H9 (cell line): ENCODE measurements around the gene BIRC6. TPM values are rescaled to one million over a fixed set of nuclear protein-coding genes. Genes with fewer than 3 reads are reported as not detected.

ENCODE experiments used
- DNase-seq: peaks from one replicate; pipeline ENCODE4 v3.0.0-alpha.2; 2017
- H2AFZ ChIP-seq: one replicate; pipeline ENCODE4 v1.6.1; 2013; ENCODE audit warnings: mild to moderate bottlenecking, low read length, control low read depth, moderate library complexity
- H2AK5ac ChIP-seq: 2 replicates; pipeline ENCODE4 v1.6.1; 2013; ENCODE audit warnings: low read length, control low read depth, mixed read lengths; ENCODE audit not compliant: insufficient read length
- H2BK120ac ChIP-seq: one replicate; pipeline ENCODE4 v1.6.1; 2013; ENCODE audit warnings: low read depth, mild to moderate bottlenecking, low read length, control low read depth, inconsistent platforms; ENCODE audit not compliant: poor library complexity, severe bottlenecking
- H2BK12ac ChIP-seq: 2 replicates; pipeline ENCODE4 v1.6.1; 2013; ENCODE audit warnings: low read length, control low read depth, mixed read lengths, low read depth; ENCODE audit not compliant: insufficient read length
- H2BK15ac ChIP-seq: 2 replicates; pipeline ENCODE4 v1.6.1; 2013; ENCODE audit warnings: low read depth, low read length, control low read depth
- H2BK20ac ChIP-seq: one replicate; pipeline ENCODE4 v1.6.1; 2013; ENCODE audit warnings: low read depth, mild to moderate bottlenecking, low read length, control low read depth, inconsistent platforms; ENCODE audit not compliant: poor library complexity, severe bottlenecking
- H2BK5ac ChIP-seq: 2 replicates; pipeline ENCODE4 v1.6.1; 2013; ENCODE audit warnings: low read length, control low read depth, mixed read lengths; ENCODE audit not compliant: insufficient read length
- H3K14ac ChIP-seq: 2 replicates; pipeline ENCODE4 v1.6.1; 2013; ENCODE audit warnings: low read length, control low read depth; ENCODE audit not compliant: insufficient read depth
- H3K18ac ChIP-seq: 2 replicates; pipeline ENCODE4 v1.6.1; 2013; ENCODE audit warnings: low read depth, mild to moderate bottlenecking, mixed read lengths, low read length, control low read depth; ENCODE audit not compliant: insufficient read length
- H3K23ac ChIP-seq: 2 replicates; pipeline ENCODE4 v1.6.1; 2013; ENCODE audit warnings: low read length, control low read depth, mixed read lengths, low read depth; ENCODE audit not compliant: insufficient read length
- H3K23me2 ChIP-seq: 2 replicates; pipeline ENCODE4 v1.6.1; 2013; ENCODE audit warnings: low read depth, mild to moderate bottlenecking, mixed read lengths, low read length, control low read depth; ENCODE audit not compliant: insufficient read length, poor library complexity, severe bottlenecking
- H3K27ac ChIP-seq: 2 replicates; pipeline ENCODE4 v1.5.1; 2013; ENCODE audit warnings: low read length, control low read depth, mixed read lengths, low read depth; ENCODE audit not compliant: insufficient read length
- H3K27me3 ChIP-seq: 2 replicates; pipeline ENCODE4 v1.6.1; 2013; ENCODE audit warnings: low read length, control low read depth, inconsistent platforms; ENCODE audit not compliant: insufficient read depth
- H3K4ac ChIP-seq: 2 replicates; pipeline ENCODE4 v1.6.1; 2013; ENCODE audit warnings: low read depth, mild to moderate bottlenecking, control low read depth, inconsistent platforms, low read length, moderate library complexity
- H3K4me1 ChIP-seq: 2 replicates; pipeline ENCODE4 v1.6.1; 2013; ENCODE audit warnings: low read length, control low read depth, inconsistent platforms; ENCODE audit not compliant: insufficient read depth
- H3K4me2 ChIP-seq: 2 replicates; pipeline ENCODE4 v1.6.1; 2013; ENCODE audit warnings: low read length, control low read depth, mixed read lengths; ENCODE audit not compliant: insufficient read length, insufficient read depth
- H3K56ac ChIP-seq: 2 replicates; pipeline ENCODE4 v1.6.1; 2013; ENCODE audit warnings: low read depth, mild to moderate bottlenecking, mixed read lengths, low read length, control low read depth; ENCODE audit not compliant: insufficient read length
- H3K79me1 ChIP-seq: 2 replicates; pipeline ENCODE4 v1.6.1; 2013; ENCODE audit warnings: low read depth, mild to moderate bottlenecking, moderate library complexity, low read length, control low read depth, inconsistent platforms; ENCODE audit not compliant: insufficient read depth, poor library complexity, severe bottlenecking
- H3K79me2 ChIP-seq: 2 replicates; pipeline ENCODE4 v1.6.1; 2013; ENCODE audit warnings: low read length, control low read depth, inconsistent platforms; ENCODE audit not compliant: insufficient read depth
- H3K9ac ChIP-seq: 2 replicates; pipeline ENCODE4 v1.6.1; 2013; ENCODE audit warnings: low read length, control low read depth, mixed read lengths; ENCODE audit not compliant: insufficient read length; ENCODE audit errors: extremely low read depth
- H3K9me3 ChIP-seq: one replicate; pipeline ENCODE4 v1.6.1; 2013; ENCODE audit warnings: low read depth, low read length, inconsistent platforms; ENCODE audit not compliant: control insufficient read depth
- H3T11ph ChIP-seq: one replicate; pipeline ENCODE4 v1.6.1; 2013; ENCODE audit warnings: mild to moderate bottlenecking, low read length, control low read depth, inconsistent platforms
- H4K20me1 ChIP-seq: one replicate; pipeline ENCODE4 v1.6.1; 2013; ENCODE audit not compliant: control insufficient read depth, insufficient read length, insufficient read depth
- H4K5ac ChIP-seq: 2 replicates; pipeline ENCODE4 v1.6.1; 2013; ENCODE audit warnings: low read depth, mild to moderate bottlenecking, mixed read lengths, low read length, control low read depth; ENCODE audit not compliant: insufficient read length
- H4K8ac ChIP-seq: replicated peaks from 2 replicates; pipeline ENCODE4 v1.6.1; 2013; ENCODE audit warnings: low read length, control low read depth, mixed read lengths, low read depth; ENCODE audit not compliant: insufficient read length
- H4K91ac ChIP-seq: 2 replicates; pipeline ENCODE4 v1.6.1; 2013; ENCODE audit warnings: low read depth, mild to moderate bottlenecking, moderate library complexity, mixed read lengths, low read length, control low read depth; ENCODE audit not compliant: insufficient read length
- H3K27ac Mint-ChIP-seq, 3 experiments: 2 replicates in 2 of 3; 3 replicates in 1 of 3; pipeline ENCODE4 v1.8.0; 2020 to 2021; ENCODE audit warnings: mixed read lengths in 3 of 3, mild to moderate bottlenecking in 1 of 3, moderate library complexity in 1 of 3
- H3K27me3 Mint-ChIP-seq: 2 replicates; pipeline ENCODE4 v1.8.0; 2021; ENCODE audit warnings: low read depth, mild to moderate bottlenecking, moderate library complexity, mixed read lengths
- H3K36me3 Mint-ChIP-seq, 3 experiments: 2 replicates in 2 of 3; 3 replicates in 1 of 3; pipeline ENCODE4 v1.8.0; 2020 to 2021; ENCODE audit warnings: low read depth in 3 of 3, mixed read lengths in 3 of 3; ENCODE audit not compliant: insufficient read depth in 1 of 3
- H3K4me1 Mint-ChIP-seq, 2 experiments: 2 replicates each; pipeline ENCODE4 v1.8.0; 2020; ENCODE audit warnings: mixed read lengths in 2 of 2
- H3K4me3 Mint-ChIP-seq, 2 experiments: 2 replicates in 1 of 2; 3 replicates in 1 of 2; pipeline ENCODE4 v1.8.0; 2020 to 2021; ENCODE audit warnings: mild to moderate bottlenecking in 2 of 2, mixed read lengths in 2 of 2, moderate library complexity in 1 of 2
- H3K9me3 Mint-ChIP-seq, 2 experiments: 2 replicates in 1 of 2; 3 replicates in 1 of 2; pipeline ENCODE4 v1.8.0; 2020; ENCODE audit warnings: mild to moderate bottlenecking in 2 of 2, mixed read lengths in 2 of 2, moderate library complexity in 1 of 2
- WGBS: extraction: QIAGEN DNeasy Blood & Tissue Kit; methylation state at CpG from one replicate; pipeline ENCODE4 v1.1.7; 2013; ENCODE audit warnings: missing lambda C conversion rate, low lambda C conversion rate, mixed read lengths; ENCODE audit not compliant: insufficient read length; ENCODE audit errors: extremely low coverage; 5-methylcytosine and 5-hydroxymethylcytosine counted together
- total RNA-seq: library from RNA; stranded (reverse); gene quantifications from 2 replicates; pipeline ENCODE4 v1.2.1, GENCODE V29; 2021
- TF ChIP-seq, protein P1 (sequence below): fragments of 200-600 bp; sonication (generic); conservative IDR thresholded peaks from 3 replicates; pipeline ENCODE4 v1.8.0; 2021; ENCODE audit warnings: antibody characterized with exemption, mild to moderate bottlenecking

Gene BIRC6
- total RNA-seq, 1 experiment from 2014 or later = 78.8 TPM

- no peak overlapping the region for H4K91ac ChIP-seq
- H3K14ac ChIP-seq = no peak overlapping the region
- no peak overlapping the region for H3K4me3 Mint-ChIP-seq
- H4K8ac ChIP-seq = no peak overlapping the region
- no peak overlapping the region for H2AK5ac ChIP-seq
- no peak overlapping the region for H2BK15ac ChIP-seq
- no peaks in the 10 kb centered on the region for H3K9me3 Mint-ChIP-seq
- H3K4me1 ChIP-seq = no peaks in the 10 kb centered on the region; the same call in 1 of the 2 replicates
- no peak overlapping the region for H2BK5ac ChIP-seq
- no peaks in the 10 kb centered on the region for H3K9me3 ChIP-seq
- no peak overlapping the region for H2BK12ac ChIP-seq
- no peak overlapping the region for H3K27ac Mint-ChIP-seq
- no peaks in the 10 kb centered on the region for H3K27me3 Mint-ChIP-seq
- no peaks in the 10 kb centered on the region for H3K4me1 Mint-ChIP-seq
- H3K4me2 ChIP-seq = no peak overlapping the region
- no peak overlapping the region for H3K4ac ChIP-seq
- no peaks in the 10 kb centered on the region for H3K27me3 ChIP-seq
- H3K18ac ChIP-seq = no peak overlapping the region
- WGBS = no CpG with 5 or more reads among the region's 4 CpGs
- H3K79me1 ChIP-seq = no peaks in the 10 kb centered on the region
- H3K56ac ChIP-seq = no peak overlapping the region
- H3K79me2 ChIP-seq = no peaks in the 10 kb centered on the region
- no peaks in the 10 kb centered on the region for H3K23me2 ChIP-seq
- no peak overlapping the region for H2BK120ac ChIP-seq
- TF ChIP-seq, protein P1, sequence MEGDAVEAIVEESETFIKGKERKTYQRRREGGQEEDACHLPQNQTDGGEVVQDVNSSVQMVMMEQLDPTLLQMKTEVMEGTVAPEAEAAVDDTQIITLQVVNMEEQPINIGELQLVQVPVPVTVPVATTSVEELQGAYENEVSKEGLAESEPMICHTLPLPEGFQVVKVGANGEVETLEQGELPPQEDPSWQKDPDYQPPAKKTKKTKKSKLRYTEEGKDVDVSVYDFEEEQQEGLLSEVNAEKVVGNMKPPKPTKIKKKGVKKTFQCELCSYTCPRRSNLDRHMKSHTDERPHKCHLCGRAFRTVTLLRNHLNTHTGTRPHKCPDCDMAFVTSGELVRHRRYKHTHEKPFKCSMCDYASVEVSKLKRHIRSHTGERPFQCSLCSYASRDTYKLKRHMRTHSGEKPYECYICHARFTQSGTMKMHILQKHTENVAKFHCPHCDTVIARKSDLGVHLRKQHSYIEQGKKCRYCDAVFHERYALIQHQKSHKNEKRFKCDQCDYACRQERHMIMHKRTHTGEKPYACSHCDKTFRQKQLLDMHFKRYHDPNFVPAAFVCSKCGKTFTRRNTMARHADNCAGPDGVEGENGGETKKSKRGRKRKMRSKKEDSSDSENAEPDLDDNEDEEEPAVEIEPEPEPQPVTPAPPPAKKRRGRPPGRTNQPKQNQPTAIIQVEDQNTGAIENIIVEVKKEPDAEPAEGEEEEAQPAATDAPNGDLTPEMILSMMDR = no peak
- no peak overlapping the region for H2BK20ac ChIP-seq
- H3K23ac ChIP-seq = no peak overlapping the region
- no peak overlapping the region for H3K27ac ChIP-seq
- H3T11ph ChIP-seq = no peak overlapping the region
- H4K20me1 ChIP-seq = no peaks in the 10 kb centered on the region
- no peak overlapping the region for H3K9ac ChIP-seq
- H2AFZ ChIP-seq = no peak overlapping the region
- peaks cover 0 to 12% (median 8%) of the 10 kb centered on the region in 3 experiments; a peak in 4 of 7 replicates for H3K36me3 Mint-ChIP-seq
- no peak overlapping the region for H4K5ac ChIP-seq
- DNase-seq = no peak
Observed at GRCh38 chr2:32456808-32457207, 100.0 kb downstream of the BIRC6 start.
